ENCODE measurements around the gene PTCH1. TPM values are rescaled to one million over a fixed set of nuclear protein-coding genes. Genes with fewer than 3 reads are reported as not detected.

PTCH1 gene
- total and polyA plus RNA-seq, 8 donors: 19.7 to 104 (median 84.1) TPM

- H3K4me3 ChIP-seq: no peak overlapping the region
- ATAC-seq (no peak), DNase-seq (no peak)
- no peaks in the 10 kb centered on the region for H3K4me1 ChIP-seq
- no peaks in the 10 kb centered on the region for H3K9me3 ChIP-seq
- H3K36me3 ChIP-seq: peaks cover 0 to 24% of the 10 kb centered on the region in 2 donors
- TF ChIP-seq, protein P1, sequence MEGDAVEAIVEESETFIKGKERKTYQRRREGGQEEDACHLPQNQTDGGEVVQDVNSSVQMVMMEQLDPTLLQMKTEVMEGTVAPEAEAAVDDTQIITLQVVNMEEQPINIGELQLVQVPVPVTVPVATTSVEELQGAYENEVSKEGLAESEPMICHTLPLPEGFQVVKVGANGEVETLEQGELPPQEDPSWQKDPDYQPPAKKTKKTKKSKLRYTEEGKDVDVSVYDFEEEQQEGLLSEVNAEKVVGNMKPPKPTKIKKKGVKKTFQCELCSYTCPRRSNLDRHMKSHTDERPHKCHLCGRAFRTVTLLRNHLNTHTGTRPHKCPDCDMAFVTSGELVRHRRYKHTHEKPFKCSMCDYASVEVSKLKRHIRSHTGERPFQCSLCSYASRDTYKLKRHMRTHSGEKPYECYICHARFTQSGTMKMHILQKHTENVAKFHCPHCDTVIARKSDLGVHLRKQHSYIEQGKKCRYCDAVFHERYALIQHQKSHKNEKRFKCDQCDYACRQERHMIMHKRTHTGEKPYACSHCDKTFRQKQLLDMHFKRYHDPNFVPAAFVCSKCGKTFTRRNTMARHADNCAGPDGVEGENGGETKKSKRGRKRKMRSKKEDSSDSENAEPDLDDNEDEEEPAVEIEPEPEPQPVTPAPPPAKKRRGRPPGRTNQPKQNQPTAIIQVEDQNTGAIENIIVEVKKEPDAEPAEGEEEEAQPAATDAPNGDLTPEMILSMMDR (IDR thresholded peaks at IDR 0.05): no peak
- intact Hi-C loops (cut with DNase I): no loop called here
- H3K27ac ChIP-seq: no peak overlapping the region
- no peaks in the 10 kb centered on the region for H3K27me3 ChIP-seq
Measured at GRCh38 chr9:95481000-95481399, 35.8 kb downstream of the PTCH1 start.

GRCh38 chr9:95480346-95480745, 36.4 kb downstream of the PTCH1 start:
- DNase-seq (no peak), ATAC-seq (no peak)
- no peak overlapping the region for H3K27ac ChIP-seq
- H3K9me3 ChIP-seq: no peaks in the 10 kb centered on the region
- intact Hi-C loops (cut with DNase I): no loop called here
- H3K4me1 ChIP-seq: no peaks in the 10 kb centered on the region
- TF ChIP-seq, protein P1 (IDR thresholded peaks at IDR 0.05): no peak
- H3K4me3 ChIP-seq: no peak overlapping the region
- H3K36me3 ChIP-seq: peaks cover 0 to 30% of the 10 kb centered on the region in 2 donors
- H3K27me3 ChIP-seq: no peaks in the 10 kb centered on the region

GRCh38 chr9:95479330-95479729, 37.4 kb downstream of the PTCH1 start:
- intact Hi-C loops (cut with DNase I): no loop called here
- H3K4me1 ChIP-seq: no peaks in the 10 kb centered on the region
- H3K27ac ChIP-seq: no peak overlapping the region
- TF ChIP-seq, protein P1 (IDR thresholded peaks at IDR 0.05): no peak
- H3K27me3 ChIP-seq: no peaks in the 10 kb centered on the region
- H3K36me3 ChIP-seq: peaks cover 0 to 32% of the 10 kb centered on the region in 2 donors
- no peaks in the 10 kb centered on the region for H3K9me3 ChIP-seq
- no peak overlapping the region for H3K4me3 ChIP-seq
- ATAC-seq: no peak
- DNase-seq: no peak

DNA sequence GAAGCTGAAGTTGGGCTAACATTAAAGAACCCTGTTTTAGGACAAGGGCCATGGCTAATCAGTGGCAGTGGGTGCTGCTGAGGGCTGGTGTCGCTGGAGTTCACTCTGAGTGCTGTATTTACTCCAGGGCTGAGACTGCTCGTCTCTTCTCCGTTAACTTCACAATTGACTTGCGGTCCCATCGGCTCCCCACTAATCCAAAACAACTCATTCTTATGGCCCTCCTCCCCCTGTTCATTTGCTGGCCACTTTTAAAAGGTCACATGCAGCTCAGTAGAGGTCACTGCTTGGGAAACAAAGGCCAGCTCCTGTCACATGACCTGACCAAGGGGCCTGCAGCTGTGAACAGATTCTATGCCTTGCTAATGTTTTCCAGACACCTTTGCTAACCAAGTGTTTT, 38.4 kb downstream of the PTCH1 start:
- no peak for ATAC-seq
- DNase-seq: no peak
- H3K27me3 ChIP-seq: no peaks in the 10 kb centered on the region
- peaks cover 0 to 32% of the 10 kb centered on the region in 2 donors for H3K36me3 ChIP-seq
- intact Hi-C loops (cut with DNase I): no loop called here
- H3K9me3 ChIP-seq: no peaks in the 10 kb centered on the region
- H3K4me3 ChIP-seq: no peak overlapping the region
- H3K4me1 ChIP-seq: no peaks in the 10 kb centered on the region
- H3K27ac ChIP-seq: no peak overlapping the region
- TF ChIP-seq, protein P1 (IDR thresholded peaks at IDR 0.05): no peak

DNA sequence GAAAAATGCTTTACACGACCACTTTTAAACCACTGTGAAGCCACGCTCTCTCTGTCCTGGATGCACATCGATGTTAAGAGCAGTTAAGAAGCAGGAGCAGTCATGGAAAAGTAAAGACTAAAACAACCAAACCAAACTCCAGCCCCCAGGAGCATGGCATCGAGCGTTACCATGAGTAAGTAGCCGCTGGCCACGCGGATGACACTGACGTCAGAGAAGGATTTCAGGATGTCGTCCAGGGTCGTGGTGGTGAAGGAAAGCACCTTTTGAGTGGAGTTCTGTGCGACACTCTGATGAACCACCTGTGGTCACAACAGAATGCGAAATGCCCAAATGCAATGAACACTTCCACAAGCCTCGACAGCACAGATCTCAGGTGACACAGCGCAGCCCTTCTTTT, 38.9 kb downstream of the PTCH1 start:
- no peaks in the 10 kb centered on the region for H3K9me3 ChIP-seq
- intact Hi-C loops (cut with DNase I): no loop called here
- DNase-seq (no peak), ATAC-seq (no peak)
- no peak overlapping the region for H3K27ac ChIP-seq
- no peaks in the 10 kb centered on the region for H3K27me3 ChIP-seq
- H3K36me3 ChIP-seq: peaks cover 0 to 32% of the 10 kb centered on the region in 2 donors
- no peaks in the 10 kb centered on the region for H3K4me1 ChIP-seq
- no peak overlapping the region for H3K4me3 ChIP-seq
- TF ChIP-seq, protein P1 (IDR thresholded peaks at IDR 0.05): no peak
